ENCODE results near the gene RNGTT. TPM values are rescaled to one million over a fixed set of nuclear protein-coding genes. Genes with fewer than 3 reads are reported as not detected.

Gene RNGTT
- total RNA-seq: 32.3 and 32.4 TPM in 2 replicates

GRCh38 chr6:88963139-88964090, at the start of gene RNGTT:
RNGTT (minus strand) TSS chr6:88963618; CDS start chr6:88963409, 209 bp downstream.

Other genes starting within 250 kb of the RNGTT start
- gene PNRC1, start 117.1 kb upstream of the RNGTT start, total RNA-seq: 19.1 and 47.4 TPM in 2 replicates
- 0.11 and 0.12 TPM in 2 replicates for gene SRSF12, start 154.5 kb upstream of the RNGTT start, total RNA-seq
- 6.5 and 8.2 TPM in 2 replicates for gene PM20D2, start 182.4 kb upstream of the RNGTT start, total RNA-seq